ENCODE measurements around the gene MAP2K3.

The MAP2K3 gene

GRCh38 chr17:21284319-21285163 is at the start of gene MAP2K3:
Gene MAP2K3, plus strand, starts transcription at chr17:21284711. Its CDS starts 210 bp downstream, at chr17:21284921.
- Mint-ChIP-seq H3K27me3 (no peaks in the 10 kb centered on the region), H3K27ac (peak within 1 kb of the TSS; percentile 94), H3K9me3 (ENCODE audit: low read depth) (no peaks in the 10 kb centered on the region), H3K36me3 (peaks cover 7% of the 10 kb centered on the region), H3K4me1 (ENCODE audit: low read depth) (peaks cover 37% of the 10 kb centered on the region), H3K4me3 (peak within 1 kb of the TSS; percentile 97)

GRCh38 chr17:21235921-21236320 is 48.6 kb upstream of the MAP2K3 start:
- Mint-ChIP-seq H3K4me1 (ENCODE audit: low read depth) (no peaks in the 10 kb centered on the region), H3K36me3 (peaks cover 8% of the 10 kb centered on the region), H3K27me3 (no peaks in the 10 kb centered on the region), H3K9me3 (ENCODE audit: low read depth) (peaks cover 8% of the 10 kb centered on the region), H3K4me3 (no peak overlapping the region), H3K27ac (no peak overlapping the region)

- no peaks in the 10 kb centered on the region for H3K36me3 Mint-ChIP-seq
- H3K4me1 Mint-ChIP-seq (ENCODE audit: low read depth): no peaks in the 10 kb centered on the region
- H3K27ac Mint-ChIP-seq: no peak overlapping the region
- no peak overlapping the region for H3K4me3 Mint-ChIP-seq
- no peaks in the 10 kb centered on the region for H3K27me3 Mint-ChIP-seq
- no peaks in the 10 kb centered on the region for H3K9me3 Mint-ChIP-seq (ENCODE audit: low read depth)
Observed at GRCh38 chr17:21239680-21240368, 44.7 kb upstream of the MAP2K3 start.

- no peak overlapping the region for H3K27ac Mint-ChIP-seq
- no peaks in the 10 kb centered on the region for H3K36me3 Mint-ChIP-seq
- no peak overlapping the region for H3K4me3 Mint-ChIP-seq
- H3K9me3 Mint-ChIP-seq (ENCODE audit: low read depth): no peaks in the 10 kb centered on the region
- no peaks in the 10 kb centered on the region for H3K27me3 Mint-ChIP-seq
- no peaks in the 10 kb centered on the region for H3K4me1 Mint-ChIP-seq (ENCODE audit: low read depth)
Observed at GRCh38 chr17:21240369-21241055, 44.0 kb upstream of the MAP2K3 start.

- Mint-ChIP-seq H3K4me3 (no peak overlapping the region), H3K36me3 (no peaks in the 10 kb centered on the region), H3K27ac (no peak overlapping the region), H3K27me3 (no peaks in the 10 kb centered on the region), H3K9me3 (ENCODE audit: low read depth) (no peaks in the 10 kb centered on the region), H3K4me1 (ENCODE audit: low read depth) (peaks cover 4% of the 10 kb centered on the region)
Observed at GRCh38 chr17:21241564-21241963, 42.9 kb upstream of the MAP2K3 start.

- H3K36me3 Mint-ChIP-seq: no peaks in the 10 kb centered on the region
- H3K27ac Mint-ChIP-seq: no peak overlapping the region
- no peak overlapping the region for H3K4me3 Mint-ChIP-seq
- no peaks in the 10 kb centered on the region for H3K27me3 Mint-ChIP-seq
- H3K9me3 Mint-ChIP-seq (ENCODE audit: low read depth): no peaks in the 10 kb centered on the region
- peaks cover 4% of the 10 kb centered on the region for H3K4me1 Mint-ChIP-seq (ENCODE audit: low read depth)
Observed at GRCh38 chr17:21242026-21242697, 42.3 kb upstream of the MAP2K3 start.

GRCh38 chr17:21242780-21243515 is 41.6 kb upstream of the MAP2K3 start:
- Mint-ChIP-seq H3K4me1 (ENCODE audit: low read depth) (peaks cover 4% of the 10 kb centered on the region), H3K4me3 (no peak overlapping the region), H3K9me3 (ENCODE audit: low read depth) (no peaks in the 10 kb centered on the region), H3K27me3 (no peaks in the 10 kb centered on the region), H3K36me3 (no peaks in the 10 kb centered on the region), H3K27ac (no peak overlapping the region)

GRCh38 chr17:21243516-21244303 is 40.8 kb upstream of the MAP2K3 start:
- H3K9me3 Mint-ChIP-seq (ENCODE audit: low read depth): no peaks in the 10 kb centered on the region
- peaks cover 4% of the 10 kb centered on the region for H3K4me1 Mint-ChIP-seq (ENCODE audit: low read depth)
- H3K27ac Mint-ChIP-seq: no peak overlapping the region
- H3K4me3 Mint-ChIP-seq: no peak overlapping the region
- no peaks in the 10 kb centered on the region for H3K36me3 Mint-ChIP-seq
- no peaks in the 10 kb centered on the region for H3K27me3 Mint-ChIP-seq

- Mint-ChIP-seq H3K27me3 (no peaks in the 10 kb centered on the region), H3K4me1 (ENCODE audit: low read depth) (peaks cover 10% of the 10 kb centered on the region)
Observed at GRCh38 chr17:21245639-21246084, 38.8 kb upstream of the MAP2K3 start.

GRCh38 chr17:21246698-21247097 is 37.8 kb upstream of the MAP2K3 start:
- no peak overlapping the region for H3K4me3 Mint-ChIP-seq
- no peaks in the 10 kb centered on the region for H3K27me3 Mint-ChIP-seq
- H3K36me3 Mint-ChIP-seq: no peaks in the 10 kb centered on the region
- no peaks in the 10 kb centered on the region for H3K9me3 Mint-ChIP-seq (ENCODE audit: low read depth)
- peaks cover 13% of the 10 kb centered on the region for H3K4me1 Mint-ChIP-seq (ENCODE audit: low read depth)
- no peak overlapping the region for H3K27ac Mint-ChIP-seq

More at GRCh38 chr17:21245639-21246084, 38.8 kb upstream of the MAP2K3 start:
- Mint-ChIP-seq H3K27ac (no peak overlapping the region), H3K4me3 (no peak overlapping the region), H3K36me3 (no peaks in the 10 kb centered on the region), H3K9me3 (ENCODE audit: low read depth) (no peaks in the 10 kb centered on the region)

- Mint-ChIP-seq H3K27ac (no peak overlapping the region), H3K4me3 (no peak overlapping the region), H3K36me3 (no peaks in the 10 kb centered on the region), H3K27me3 (no peaks in the 10 kb centered on the region), H3K9me3 (ENCODE audit: low read depth) (no peaks in the 10 kb centered on the region), H3K4me1 (ENCODE audit: low read depth) (peaks cover 20% of the 10 kb centered on the region)
Observed at GRCh38 chr17:21247552-21248258, 36.8 kb upstream of the MAP2K3 start.

GRCh38 chr17:21248500-21248899 is 36.0 kb upstream of the MAP2K3 start:
- Mint-ChIP-seq H3K4me3 (no peak overlapping the region), H3K4me1 (ENCODE audit: low read depth) (peaks cover 21% of the 10 kb centered on the region), H3K36me3 (no peaks in the 10 kb centered on the region), H3K27ac (no peak overlapping the region), H3K27me3 (no peaks in the 10 kb centered on the region), H3K9me3 (ENCODE audit: low read depth) (no peaks in the 10 kb centered on the region)
